NCI-H146 treated with DMSO at 0.1 percent for 48 hours (cell line): ENCODE measurements around the gene SH3TC1.

Experiments used
- DNase-seq: peaks from one replicate; lab custom pipeline; 2025; ENCODE audit not compliant: unreplicated experiment; lab: John Stamatoyannopoulos, UW

The SH3TC1 gene

DNA sequence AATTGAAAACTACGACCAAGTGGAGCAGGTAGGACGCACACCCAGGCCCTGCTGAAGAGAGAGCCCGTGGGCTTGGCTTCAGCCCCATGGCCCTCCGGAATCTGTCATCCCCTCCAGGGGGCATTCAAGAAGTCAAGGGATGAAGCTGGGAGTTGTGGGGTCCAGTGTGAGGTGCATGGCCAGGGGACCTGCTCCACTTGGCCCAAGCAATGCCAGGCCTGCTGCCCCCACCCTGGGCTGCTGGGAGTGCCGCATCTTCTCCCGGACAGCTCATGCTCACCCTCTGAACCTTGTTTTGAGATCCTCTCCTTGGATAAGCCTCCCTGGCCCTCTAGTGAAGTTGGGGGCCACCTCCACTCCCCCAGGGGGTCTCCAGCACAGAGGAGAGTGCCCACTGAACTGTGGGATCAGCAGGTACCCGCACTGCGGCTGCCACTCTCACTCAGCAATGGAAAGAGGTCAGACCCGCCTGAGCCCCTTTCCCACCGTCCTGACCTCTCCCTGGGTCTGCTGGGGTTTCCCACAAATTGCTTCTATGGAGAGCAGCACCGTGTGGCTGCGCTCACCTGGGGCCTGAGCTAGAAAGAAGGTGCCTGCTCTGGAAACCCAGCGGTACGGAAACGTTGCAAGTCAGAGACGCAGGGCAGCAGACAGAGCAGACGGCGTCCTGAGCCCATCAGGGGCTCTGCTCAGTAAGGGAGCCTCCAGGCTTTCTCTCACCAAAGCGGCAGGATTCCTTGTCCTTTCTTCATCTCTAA is 35.5 kb upstream of the SH3TC1 start:
- DNase-seq, result no peak

DNA sequence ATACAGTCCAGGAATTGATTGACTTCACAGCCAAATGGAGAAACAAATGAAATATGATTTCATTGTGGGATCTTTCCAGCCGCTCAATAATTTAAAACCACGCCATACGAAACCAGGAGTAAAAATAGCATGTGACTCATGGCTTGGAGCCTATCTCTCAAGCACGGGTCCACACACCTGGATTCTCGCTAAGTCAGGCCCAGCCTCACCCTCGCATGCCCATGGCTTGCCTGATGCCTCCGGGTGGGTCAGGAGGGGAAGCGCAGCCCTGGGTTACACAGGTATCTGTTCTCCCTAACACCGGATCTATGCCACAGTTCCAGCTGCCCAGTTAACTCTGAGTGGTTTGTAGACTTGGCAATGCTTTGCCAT is 34.9 kb upstream of the SH3TC1 start:
- no peak for DNase-seq

DNA sequence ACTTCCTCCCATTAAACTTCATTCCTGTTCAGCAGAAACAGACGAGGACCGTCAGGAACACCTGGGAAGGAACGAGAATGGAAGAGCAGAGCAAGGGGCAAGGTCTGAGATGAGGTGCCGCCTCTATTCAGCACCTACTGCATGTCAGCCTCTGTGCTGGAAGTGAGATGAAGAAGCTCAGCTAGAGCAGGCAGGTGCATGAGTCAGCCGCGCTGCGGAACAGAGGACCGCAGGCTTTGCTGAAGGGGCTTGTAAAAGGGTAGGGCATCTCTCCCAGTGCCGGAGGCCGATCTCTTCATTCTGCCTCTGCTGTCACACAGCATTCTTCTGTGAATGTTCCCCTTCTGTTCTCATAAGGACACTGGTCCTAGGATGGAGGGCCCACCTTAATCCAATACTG is 34.4 kb upstream of the SH3TC1 start:
- DNase-seq, result no peak

DNA sequence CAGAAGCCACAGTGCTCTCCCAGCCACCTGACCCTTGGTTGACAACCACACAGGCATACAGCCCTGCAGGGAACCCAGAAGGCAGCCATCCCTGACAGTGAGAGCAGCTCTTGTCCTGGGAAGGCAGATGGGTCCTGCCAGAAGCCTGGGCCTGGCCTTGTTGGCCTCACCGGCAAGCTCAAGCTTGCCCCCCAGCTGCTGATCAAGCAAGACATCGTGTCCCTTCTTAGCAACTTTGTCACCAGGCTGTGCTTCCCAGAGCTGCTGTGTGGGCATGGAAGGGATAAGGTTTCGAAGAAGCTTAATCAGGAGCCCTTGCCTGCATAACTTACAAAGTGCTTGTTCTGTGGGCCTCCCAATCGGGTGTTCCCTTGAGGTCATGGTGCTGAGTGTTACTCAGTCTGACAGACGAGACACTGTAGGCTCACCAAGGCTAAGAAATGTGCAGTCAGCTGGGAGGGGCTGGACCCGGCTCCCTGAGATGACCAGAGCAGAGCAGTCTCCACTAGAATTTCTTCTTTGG is 33.7 kb upstream of the SH3TC1 start:
- no peak for DNase-seq

DNA sequence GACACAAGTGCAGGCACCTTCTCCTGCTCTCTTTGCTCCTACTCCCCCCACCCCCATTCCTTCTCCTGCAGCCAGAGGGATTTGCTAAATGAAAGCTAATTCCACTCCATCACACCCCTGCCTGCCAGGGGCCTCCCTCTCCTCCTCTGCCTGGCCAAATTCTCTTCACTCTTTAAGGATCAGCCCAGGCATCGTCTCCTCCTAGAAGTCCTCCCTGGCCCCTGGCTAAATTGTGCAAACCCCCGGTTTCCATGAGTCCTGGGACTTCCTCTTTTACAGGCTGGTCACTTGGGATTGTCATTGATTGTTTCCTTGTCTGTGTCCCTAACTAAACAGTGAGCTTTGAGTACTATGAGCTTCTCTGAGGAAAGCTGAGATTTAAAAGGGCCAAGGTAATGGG is 31.8 kb upstream of the SH3TC1 start:
- DNase-seq, result no peak

DNA sequence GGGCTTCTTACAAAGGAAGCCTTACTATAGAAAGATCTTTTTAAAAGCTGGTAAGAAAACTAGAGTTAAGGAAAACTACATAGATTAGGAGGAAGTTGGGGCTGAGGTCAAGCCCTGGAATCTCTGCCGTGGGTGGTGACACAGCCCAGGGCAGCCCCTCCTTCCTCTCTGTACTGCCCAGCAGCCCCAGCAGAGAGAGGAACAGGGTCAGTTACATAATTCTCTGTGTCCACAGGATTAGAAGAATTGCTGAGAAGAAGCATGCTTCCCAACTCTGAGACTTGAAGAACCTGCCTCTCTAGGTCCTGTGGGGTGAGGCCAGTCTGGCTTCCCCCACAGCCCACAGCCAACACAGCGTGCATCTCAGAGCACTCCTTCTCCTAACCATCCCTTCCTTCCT is 31.3 kb upstream of the SH3TC1 start:
- no peak for DNase-seq

DNA sequence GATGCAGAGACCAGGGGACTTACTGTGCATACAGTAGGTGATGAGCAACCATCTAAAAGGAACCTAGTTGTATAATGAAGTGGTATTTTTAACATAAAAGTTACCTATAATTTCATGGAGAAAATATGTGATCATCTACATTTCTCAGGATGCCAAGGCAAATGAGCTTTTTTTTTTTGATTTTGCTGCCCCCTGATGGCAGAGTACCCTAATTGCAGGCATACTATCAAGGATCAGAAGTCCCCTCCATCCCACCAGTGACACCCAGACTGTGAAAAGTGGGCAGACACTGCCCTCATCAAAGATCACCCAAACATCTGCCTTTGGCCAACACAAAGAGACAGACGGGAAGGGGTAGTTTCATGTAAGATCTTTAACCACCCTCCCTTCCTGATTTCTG is 30.9 kb upstream of the SH3TC1 start:
- DNase-seq, result no peak

DNA sequence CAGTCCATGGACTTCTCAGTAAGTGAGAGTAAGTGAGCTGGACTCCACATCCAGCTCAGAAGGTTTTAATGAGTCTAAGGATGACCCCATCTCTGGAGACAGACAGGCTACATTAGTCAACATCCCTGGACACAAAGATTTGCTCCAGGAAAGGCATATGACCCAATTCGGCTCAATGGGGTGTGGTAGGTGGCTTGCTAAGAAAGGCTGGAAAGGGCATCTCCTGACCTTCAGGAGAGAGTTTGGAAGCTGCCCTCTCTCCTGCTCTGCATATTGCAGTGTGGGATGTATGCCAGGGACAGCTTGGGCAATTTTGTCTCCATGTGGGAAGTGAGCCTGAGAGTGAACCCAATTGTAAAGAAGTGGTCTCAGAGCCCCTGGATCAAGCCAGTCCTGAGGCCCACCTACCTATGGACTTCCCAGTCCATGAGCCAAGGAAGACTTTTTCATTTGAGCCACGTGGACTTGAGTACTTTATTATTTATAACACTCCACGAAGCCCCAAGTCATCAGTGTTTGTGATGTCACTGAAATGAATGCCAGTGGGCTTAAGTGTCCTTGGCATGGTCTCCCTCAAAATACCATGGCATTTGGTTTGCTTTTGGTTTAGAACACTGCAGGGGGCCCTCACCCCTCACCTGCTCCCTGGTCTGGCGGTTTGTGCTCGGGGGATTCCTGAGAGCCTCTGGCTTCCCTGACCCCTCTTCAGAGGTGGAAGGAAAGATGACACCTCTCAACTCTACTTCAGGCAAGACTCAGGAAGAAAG is 30.1 kb upstream of the SH3TC1 start:
- no peak for DNase-seq

DNA sequence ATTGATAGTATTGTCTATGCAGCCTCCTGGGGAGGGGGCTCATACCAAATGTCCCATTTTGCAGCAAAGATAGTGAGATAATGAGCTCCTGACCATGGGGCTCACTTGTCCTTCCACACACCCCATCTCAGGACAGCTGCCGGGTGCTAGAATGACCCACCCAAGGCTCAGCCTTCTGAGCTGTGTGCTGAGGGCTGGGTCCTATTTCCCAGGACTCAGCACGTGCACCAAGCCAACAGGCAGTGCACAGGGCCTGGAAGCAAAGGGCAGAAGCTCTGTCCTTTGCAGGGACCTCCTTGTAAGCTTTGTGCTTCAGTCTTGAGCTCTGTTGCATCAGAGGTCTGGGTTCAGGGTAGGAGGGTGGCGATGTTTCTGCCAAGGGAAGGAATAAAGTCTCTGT is 29.3 kb upstream of the SH3TC1 start:
- no peak for DNase-seq

DNA sequence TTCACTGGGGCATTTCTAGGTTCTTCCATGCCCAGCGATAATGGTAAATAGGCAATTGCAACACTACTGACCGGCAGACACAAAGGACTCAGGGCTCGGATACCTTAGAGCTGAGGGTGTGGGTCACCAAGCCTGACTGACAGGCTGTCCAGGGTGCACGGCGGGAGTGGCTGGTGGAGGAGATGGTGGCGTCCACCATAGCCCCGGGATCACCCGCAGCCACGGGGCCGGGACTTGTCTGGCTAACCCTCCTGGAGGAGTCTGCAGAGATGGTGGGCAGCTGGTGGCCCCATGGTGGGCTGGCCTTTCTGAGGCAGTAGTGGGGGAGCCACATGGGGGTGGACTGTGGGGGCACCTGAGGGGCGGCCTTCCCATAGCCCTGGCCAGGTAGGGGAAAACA is 28.7 kb upstream of the SH3TC1 start:
- no peak for DNase-seq

DNA sequence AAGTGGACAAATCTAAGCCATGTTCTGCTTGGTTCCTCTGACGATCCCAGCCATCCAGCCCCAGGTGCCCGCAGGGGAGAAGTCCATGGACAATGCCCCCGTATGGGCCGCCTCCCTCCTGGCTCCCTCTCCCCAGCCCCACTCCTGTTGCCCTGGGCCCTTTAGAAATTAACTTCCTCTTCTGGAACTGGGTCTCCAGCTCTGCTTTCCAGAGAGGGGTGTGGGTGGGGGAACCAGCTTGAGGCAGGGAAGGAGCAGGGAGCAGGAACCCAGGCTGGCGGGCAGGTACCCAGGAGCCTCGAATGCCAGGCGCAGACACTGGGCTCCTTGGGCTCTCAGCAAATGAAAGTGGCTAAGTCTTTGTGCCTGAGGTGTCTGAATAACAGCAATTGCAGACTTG is 27.8 kb upstream of the SH3TC1 start:
- DNase-seq, result no peak

DNA sequence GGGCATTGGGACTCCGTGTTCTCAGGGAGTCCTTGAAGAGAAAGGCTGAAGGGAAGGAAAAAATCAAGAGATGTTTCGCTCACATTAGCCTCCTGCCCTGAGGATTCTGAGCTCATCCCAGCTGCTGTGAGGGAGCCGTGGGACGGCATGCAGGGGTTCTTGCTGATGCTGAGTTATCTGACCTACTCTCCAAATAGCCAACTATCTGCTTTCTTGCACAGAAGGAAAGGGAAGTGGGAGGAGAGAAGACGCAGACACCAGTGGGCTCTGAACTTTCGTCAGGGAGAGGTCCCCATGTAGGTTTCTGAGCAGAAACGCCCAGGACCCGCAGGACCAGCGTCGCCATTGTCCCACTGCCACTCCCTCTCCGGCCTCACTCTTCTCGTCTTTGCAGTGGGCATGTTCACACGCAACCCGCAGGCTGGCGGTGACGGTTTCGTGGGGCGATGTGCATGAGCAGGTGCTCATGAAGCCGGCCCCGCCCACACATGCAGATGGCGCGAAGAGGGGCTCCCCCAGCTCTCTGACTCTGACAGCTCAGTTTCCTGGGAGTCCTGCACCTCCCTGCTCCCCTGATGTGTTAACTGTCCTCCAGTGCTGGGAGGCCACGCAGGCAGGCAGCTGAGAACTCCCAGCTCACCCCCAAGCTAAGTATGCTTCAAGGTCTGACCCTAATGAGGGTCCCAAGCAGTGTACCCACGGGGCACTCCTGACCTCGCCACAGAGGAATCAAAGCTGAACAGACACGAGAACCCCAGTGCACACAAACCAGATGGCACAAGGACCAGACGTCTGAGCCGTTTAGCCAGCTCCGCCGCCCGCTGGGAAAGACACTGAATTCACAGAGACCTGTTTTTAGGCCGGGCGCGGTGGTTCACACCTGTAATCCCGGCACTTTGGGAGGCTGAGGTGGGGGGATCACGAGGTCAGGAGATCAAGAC is 26.8 kb upstream of the SH3TC1 start:
- no peak for DNase-seq

DNA sequence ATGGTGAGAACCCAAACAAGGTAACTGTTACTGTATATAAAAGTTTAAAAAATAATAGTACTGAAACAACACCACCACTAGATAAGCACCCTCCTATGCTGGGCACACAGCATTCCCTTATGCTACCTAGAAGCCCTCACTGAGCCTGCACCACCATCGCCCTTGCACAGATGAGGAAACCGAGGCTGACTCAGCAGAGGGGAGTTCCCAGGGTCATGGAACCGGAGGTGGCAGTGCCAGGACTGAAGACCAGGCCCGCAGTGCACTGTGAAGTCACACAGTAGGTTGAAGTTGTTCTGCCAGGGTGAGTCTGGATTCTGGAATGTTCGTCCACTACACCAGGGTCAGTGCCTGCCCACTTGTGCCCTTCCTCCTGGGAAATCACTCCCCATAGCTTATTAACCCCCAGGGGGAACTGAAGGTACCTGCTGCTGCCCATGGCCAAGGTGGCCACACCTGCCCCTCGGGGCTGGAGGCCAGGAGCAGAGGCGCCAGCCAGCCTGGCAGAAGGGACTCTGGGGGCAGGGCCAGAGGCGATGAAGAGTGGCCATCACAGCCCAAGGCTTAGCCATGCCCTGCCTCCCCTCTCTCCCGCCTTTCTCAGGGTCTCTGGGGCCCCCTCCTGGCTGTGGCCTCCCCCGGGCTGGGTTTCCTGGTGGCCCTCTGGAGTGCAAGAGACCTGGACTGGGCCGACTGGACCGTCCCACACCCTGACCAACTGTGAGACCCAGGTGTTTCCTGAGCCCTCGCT is 25.4 kb upstream of the SH3TC1 start:
- DNase-seq, result no peak

DNA sequence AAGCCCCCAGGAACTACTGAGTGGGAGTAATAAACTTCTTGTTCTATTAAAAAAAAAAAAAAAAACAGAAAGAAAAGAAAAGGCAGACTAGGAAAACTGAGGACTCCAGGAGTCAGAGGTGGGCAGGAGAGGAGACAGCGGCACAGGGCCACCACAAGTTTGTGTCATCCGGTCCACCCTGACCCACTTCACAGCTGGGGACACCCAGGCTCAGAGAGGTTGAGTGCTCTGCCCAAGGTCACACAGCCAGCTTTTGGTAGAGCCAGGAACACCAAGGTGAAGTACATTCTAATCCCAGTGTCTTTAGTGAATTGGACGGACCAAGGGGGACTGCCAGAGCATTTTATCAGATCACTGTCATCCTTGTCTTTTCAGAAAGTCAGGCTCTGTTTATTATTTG is 24.1 kb upstream of the SH3TC1 start:
- no peak for DNase-seq

DNA sequence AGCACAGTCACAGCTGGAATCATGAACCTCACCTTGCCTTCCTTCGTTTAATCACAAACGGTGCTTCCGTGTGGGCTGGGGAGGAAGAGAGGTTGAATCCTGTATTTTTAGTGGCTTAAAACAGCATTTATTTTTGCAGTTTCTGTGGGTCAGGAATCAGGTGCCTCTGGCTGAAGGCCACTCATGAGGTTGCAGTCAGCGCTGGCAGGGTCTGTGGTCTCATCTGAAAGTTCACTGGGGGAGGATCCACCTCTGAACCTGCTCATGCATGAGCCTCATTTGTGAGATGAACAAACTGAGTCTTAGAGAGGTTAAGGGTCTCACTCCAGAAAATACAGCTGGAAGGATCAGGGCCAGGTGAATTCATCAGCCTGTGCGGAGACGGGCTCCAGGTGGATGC is 23.4 kb upstream of the SH3TC1 start:
- no peak for DNase-seq

DNA sequence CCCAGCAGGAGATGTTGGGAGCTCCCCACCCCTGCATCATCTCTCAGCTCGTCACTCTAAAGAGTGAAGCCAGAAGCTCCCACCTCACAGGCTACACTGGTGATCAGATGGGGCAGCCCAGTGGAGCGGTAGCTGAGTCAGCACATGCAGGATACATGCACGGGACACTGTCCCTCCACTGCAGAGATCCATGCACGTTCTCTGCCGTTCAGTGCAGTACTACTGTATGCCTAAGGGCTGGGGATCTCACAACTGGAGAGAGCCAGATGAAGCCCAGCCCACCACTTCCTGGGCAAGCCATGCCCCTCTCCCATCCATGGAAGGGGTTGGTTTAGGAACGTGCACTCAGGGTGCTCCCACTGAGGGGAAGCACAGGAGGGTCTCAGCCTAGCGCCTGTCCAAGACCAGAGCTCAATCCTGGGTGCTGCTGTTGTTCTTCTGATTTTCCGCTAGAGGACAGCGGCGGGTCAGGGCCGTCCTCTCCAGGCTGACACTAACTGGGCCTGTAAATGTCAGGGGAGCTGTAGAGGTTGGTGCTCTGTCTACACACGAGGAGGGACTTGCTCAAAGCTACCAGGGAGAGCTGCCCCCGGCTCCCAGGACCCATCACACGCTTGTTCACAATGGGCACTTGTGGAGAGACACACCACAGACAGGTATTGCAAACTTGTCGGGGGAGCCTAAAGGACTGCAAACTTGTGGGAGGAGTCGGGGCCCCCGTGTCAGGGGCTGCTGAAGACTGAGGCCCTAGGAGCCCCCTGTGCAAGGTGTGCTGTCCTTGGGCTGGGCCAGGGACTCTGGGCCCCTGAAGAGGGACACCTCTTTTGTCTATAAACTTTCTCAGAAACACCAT is 22.3 kb upstream of the SH3TC1 start:
- peak; percentile 42 for DNase-seq

DNA sequence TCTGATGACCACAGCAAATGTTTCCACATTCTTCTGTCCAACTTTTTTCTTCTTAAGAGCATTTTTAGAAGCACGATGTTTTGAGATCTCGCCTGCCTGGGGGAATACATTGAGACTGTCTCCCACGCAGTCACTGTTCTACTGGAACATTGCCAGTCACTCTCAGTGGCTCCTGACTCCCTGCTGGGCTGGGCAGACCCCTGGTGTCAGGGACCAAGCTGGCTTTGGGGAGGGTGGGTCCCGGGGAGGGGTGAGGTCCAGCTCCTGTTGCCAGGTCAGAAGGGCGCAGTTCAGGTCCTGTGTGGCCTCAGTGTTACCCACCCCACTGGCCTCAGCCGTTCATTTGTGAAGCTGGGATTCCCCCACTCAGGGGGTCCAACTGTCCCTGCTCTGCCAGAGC is 21.5 kb upstream of the SH3TC1 start:
- no peak for DNase-seq

DNA sequence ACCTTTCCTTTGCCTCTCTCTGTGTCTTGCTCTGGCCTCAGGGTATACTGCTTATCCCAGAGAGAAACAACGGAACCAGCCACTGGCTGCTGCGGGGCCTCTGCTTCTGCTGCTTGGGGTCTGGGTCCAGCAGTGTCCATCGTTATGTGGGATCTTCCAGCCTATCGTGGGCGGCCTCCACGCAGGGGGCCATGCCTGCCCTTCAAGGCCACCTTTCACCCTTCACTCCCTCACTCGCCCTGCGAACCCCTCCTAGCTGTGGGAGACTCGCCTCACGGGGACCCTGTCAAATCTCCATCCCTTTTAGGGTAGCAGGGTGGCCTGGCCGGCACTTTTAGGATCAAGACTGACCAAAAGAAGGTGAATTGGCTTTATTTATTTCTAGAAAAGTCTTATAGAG is 21.1 kb upstream of the SH3TC1 start:
- no peak for DNase-seq

DNA sequence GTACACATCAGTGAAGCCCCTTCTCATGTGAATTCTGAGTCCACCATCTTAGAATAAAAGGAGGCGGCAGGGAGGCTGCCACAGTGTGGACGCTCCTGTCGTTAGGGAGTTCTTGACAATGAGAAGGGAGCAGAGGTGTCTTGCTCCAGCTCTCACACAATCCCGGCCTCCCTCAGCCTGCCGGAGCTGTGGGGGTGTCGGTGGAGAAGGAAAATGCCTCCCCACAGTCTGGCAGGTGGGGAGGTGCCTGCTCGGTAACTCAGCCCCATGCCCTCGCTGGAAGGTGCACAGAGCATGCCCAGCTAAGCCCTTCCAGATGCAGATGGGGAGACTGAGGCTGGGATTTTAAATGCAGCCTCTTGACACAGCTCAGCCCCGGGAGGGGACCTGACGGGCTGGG is 20.0 kb upstream of the SH3TC1 start:
- DNase-seq, result no peak

DNA sequence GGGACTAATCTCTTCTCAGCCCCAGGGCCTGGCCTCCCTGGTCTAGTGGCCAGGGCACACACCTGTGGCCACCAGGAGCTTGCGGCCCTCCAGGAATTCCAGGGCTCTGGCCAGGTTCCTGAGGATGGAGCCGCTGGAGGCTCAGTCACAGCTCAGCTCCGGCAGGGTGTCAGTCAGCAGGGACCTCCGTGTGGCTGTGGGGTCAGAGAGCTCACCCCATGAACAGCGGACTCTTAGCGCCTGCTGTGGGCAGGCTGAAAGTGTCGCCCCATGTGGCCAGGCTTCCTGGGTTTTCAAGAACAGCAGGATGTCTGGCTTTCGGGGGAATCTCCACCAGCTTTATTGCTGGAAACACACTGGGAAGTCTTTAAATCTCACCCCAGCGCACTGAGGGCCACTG is 19.3 kb upstream of the SH3TC1 start:
- DNase-seq, result no peak
